C1 segment of cervical spinal cord (tissue), 14 donors: ENCODE data around the gene SLC12A5.
"Not testable (repeated sequence)": the region's sequence is repeated elsewhere in the genome, so short reads cannot be mapped to it uniquely, and the experiment has no call there.

Experiments
- DNase-seq, 14 donors: peaks; one replicate each; lab custom pipeline; 2025; lab: John Stamatoyannopoulos, UW

Gene SLC12A5

GRCh38 chr20:46076806-46077205 lies 47.8 kb downstream of the SLC12A5 start:
- no peak for DNase-seq

- no peak for DNase-seq
Observed at GRCh38 chr20:46077642-46078305, 48.8 kb downstream of the SLC12A5 start.

GRCh38 chr20:46078954-46079353 lies 49.9 kb downstream of the SLC12A5 start:
- peak in 3 of 14 donors; percentile 13 to 29 (median 24) for DNase-seq

DNA sequence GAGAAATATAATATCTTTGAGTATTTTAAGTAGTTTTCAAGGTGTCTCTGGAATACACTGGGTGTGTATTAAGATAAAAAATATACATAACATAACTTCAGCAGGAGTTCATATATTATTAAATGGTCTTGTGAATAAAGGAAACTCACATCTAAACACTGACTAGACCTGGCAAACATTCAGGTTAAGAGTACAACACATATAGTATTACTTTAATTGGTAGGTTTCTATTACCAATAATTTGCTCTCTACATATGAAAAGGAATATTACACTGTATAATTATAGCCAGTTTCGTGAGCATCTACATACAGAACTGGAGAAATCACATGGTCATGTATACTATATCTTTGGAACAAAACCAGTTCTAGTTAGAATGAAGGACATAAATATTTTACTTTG lies 52.1 kb downstream of the SLC12A5 start:
- no peak for DNase-seq

GRCh38 chr20:46083101-46083500 lies 54.1 kb downstream of the SLC12A5 start:
- DNase-seq, result peak in 1 of 14 donors; percentile 6

DNA sequence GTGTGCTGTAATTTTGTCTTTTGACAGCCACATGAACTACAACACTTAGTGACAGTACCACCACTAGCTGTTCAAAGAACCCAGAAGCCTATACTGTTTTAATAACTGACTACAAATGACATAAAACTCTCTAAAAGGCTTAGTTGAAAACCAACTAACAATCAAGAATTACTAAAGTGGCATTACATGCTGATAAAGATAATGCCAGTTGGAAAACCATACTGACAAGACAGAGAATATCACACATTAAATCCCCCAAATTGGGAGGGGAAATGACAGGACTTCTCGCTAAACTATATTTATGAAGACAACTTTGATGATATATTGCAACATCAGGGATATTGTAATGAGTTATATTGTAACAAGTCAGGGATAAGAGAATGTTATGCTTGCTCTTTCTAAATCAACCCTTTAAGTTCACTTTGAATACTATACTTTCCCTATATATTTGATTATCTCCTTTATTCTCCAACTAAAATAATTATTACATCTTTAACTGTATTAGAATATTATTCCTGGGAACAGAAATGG lies 54.6 kb downstream of the SLC12A5 start:
- no peak for DNase-seq

DNA sequence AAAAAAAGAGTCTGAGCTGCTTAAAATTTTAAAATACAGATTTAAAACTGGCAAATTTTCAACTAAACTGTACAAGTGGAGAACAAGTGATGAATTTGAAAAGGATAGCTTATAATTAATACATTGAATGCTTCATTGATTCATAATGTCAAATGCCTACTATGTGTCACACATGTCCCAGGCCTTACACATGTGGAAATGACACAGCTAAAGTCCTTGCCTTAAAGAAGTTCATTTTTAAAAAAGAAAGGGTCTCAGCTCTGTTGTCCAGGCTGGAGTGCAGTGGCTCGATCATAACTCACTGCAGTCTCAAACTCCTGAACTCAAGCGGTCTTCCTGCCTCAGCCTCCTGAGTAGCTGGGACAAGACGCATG lies 55.8 kb downstream of the SLC12A5 start:
- no peak for DNase-seq

- DNase-seq, result no peak
Observed at GRCh38 chr20:46085179-46085851, 56.3 kb downstream of the SLC12A5 start.

GRCh38 chr20:46087161-46087560 lies 58.1 kb downstream of the SLC12A5 start:
- DNase-seq, result no peak

GRCh38 chr20:46088409-46089166 lies 59.6 kb downstream of the SLC12A5 start:
- peak in 1 of 14 donors; percentile 15 for DNase-seq

GRCh38 chr20:46089167-46089416 lies 60.1 kb downstream of the SLC12A5 start:
- no peak for DNase-seq

- peak; percentile 80 to 97 (median 94) for DNase-seq
Observed at GRCh38 chr20:46089417-46090388, 60.7 kb downstream of the SLC12A5 start, which contains the start of gene NCOA5. NCOA5 (minus strand) TSS chr20:46089962; CDS start chr20:46079424, 10,538 bp downstream.

DNA sequence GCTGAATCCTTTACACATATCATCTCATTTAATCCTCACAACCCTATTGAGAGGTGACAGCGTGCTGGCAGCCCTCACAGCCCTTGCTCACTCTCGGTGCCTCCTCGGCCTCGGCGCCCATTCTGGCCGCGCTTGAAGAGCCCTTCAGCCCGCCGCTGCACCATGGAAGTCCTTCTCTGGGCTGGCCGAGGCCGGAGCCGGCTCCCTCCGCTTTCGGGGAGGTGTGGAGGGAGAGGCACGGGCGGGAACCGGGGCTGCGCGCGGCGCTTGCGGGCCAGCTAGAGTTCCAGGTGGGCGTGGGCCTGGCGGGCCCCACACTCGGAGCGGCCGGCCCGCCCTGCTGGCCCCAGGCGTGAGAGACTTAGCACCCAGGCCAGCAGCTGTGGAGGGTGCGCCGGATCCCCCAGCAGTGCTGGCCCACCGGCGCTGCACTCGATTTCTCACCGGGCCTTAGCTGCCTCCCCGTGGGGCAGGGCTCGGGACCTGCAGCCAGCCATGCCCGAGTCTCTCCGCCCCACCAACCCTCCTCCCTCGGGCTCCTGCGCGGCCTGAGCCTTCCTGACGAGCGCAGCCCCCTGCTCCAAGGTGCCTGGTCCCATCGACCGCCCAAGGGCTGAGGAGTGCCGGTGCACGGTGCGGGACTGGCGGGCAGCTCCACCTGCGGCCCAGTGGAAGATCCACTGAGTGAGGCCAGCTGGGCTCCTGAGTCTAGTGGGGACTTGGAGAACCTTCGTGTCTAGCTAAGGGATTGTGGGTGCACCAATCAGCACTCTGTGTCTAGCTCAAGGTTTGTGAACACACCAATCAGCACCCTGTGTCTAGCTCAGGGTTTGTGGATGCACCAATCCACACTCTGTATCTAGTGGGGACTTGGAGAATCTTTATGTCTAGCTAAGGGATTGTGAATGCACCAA lies 62.9 kb downstream of the SLC12A5 start:
- DNase-seq, result not testable (repeated sequence)

DNA sequence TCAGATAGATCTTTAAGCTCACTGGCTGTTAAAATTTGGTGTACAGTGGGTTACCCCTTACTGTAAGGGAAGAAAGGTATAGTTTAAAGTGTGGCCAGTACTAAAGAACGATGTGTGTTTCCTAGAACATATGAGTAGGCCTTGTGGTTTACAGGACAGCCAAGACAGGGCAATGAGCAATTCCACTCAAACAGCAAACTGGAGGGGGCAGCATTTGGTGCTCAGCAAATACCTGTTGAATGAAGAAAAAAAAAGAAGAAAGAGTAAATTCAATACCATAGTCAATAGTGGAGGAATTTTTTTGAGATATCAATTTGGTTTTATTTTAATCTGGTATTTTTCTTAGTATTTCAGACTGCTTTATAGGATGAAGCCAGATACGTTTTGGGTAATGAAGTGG lies 64.5 kb downstream of the SLC12A5 start:
- no peak for DNase-seq

GRCh38 chr20:46099491-46100287 lies 70.7 kb downstream of the SLC12A5 start:
- DNase-seq, result peak in 6 of 14 donors; percentile 9 to 63 (median 17)

GRCh38 chr20:46100444-46100843 lies 71.4 kb downstream of the SLC12A5 start:
- DNase-seq, result not testable (repeated sequence)

DNA sequence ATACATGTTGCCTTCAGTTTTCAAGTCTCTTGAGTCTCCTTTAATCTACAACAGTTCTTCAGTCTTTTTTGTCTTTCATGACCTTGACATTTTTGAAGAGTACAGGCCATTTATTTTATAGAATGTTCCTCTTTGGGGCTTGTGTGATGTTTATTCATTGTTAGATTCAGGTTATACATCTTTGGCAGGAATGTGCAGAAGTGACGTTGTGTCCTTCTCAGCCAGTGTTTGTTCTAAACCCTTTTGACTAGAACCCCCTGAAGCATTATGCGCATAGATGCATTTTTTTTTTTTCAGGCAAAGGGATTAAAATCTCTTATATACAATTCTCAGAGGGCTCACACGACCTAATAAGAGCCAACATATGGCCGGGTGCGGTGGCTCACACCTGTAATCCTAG lies 72.0 kb downstream of the SLC12A5 start:
- DNase-seq, result no peak

DNA sequence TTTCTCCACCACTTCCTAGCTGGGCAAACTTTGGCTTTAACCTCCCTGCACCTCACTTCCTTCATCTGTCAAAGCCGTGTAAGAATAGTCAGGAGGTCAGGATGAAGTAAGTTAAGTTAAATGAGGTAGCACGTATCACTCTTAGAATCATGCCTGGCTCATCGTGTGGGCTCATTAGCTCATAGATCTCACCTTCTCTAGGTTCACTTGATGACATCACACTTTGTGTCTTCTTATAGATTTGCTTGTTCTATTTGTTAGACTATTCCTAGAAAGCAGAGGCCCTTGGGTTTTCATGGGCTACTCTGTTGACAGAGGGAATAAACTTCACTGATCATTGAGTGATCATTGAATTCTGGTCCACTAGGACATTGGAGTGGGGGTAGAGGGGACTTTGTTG lies 72.9 kb downstream of the SLC12A5 start:
- no peak for DNase-seq

- no peak for DNase-seq
Observed at GRCh38 chr20:46102940-46103339, 73.9 kb downstream of the SLC12A5 start.
